Non-pigmented ciliary epithelial cell (primary cell): ENCODE data around the gene CGNL1.

ENCODE experiments used
- DNase-seq: peaks from one replicate; pipeline ENCODE4 v3.0.0-alpha.2; 2010; ENCODE audit warnings: low read depth

Gene CGNL1

GRCh38 chr15:57388464-57388863 is 12.2 kb downstream of the CGNL1 start:
- DNase-seq = no peak

- DNase-seq = no peak
Measured at GRCh38 chr15:57389991-57390390, 13.7 kb downstream of the CGNL1 start.

- no peak for DNase-seq
Measured at GRCh38 chr15:57390583-57390982, 14.3 kb downstream of the CGNL1 start.

GRCh38 chr15:57391537-57391936 is 15.2 kb downstream of the CGNL1 start:
- DNase-seq = no peak

- DNase-seq = no peak
Measured at GRCh38 chr15:57393061-57393460, 16.8 kb downstream of the CGNL1 start.

GRCh38 chr15:57395292-57395691 is 19.0 kb downstream of the CGNL1 start:
- DNase-seq = peak; percentile 61

- DNase-seq = no peak
Measured at GRCh38 chr15:57398336-57398735, 22.0 kb downstream of the CGNL1 start.

- no peak for DNase-seq
Measured at GRCh38 chr15:57401546-57401945, 25.2 kb downstream of the CGNL1 start.

- no peak for DNase-seq
Measured at GRCh38 chr15:57403017-57403416, 26.7 kb downstream of the CGNL1 start.

GRCh38 chr15:57403566-57404325 is 27.4 kb downstream of the CGNL1 start:
- no peak for DNase-seq

- DNase-seq = no peak
Measured at GRCh38 chr15:57405133-57405532, 28.8 kb downstream of the CGNL1 start.

- DNase-seq = no peak
Measured at GRCh38 chr15:57406062-57406772, 29.9 kb downstream of the CGNL1 start.

GRCh38 chr15:57410373-57410772 is 34.1 kb downstream of the CGNL1 start:
- DNase-seq = no peak

- DNase-seq = no peak
Measured at GRCh38 chr15:57411945-57412768, 35.9 kb downstream of the CGNL1 start.

GRCh38 chr15:57415602-57416001 is 39.3 kb downstream of the CGNL1 start:
- DNase-seq = no peak

- no peak for DNase-seq
Measured at GRCh38 chr15:57418635-57419034, 42.3 kb downstream of the CGNL1 start.

GRCh38 chr15:57419335-57419734 is 43.0 kb downstream of the CGNL1 start:
- DNase-seq = no peak

- DNase-seq = no peak
Measured at GRCh38 chr15:57421110-57421509, 44.8 kb downstream of the CGNL1 start.

- no peak for DNase-seq
Measured at GRCh38 chr15:57421551-57421950, 45.2 kb downstream of the CGNL1 start.

- DNase-seq = no peak
Measured at GRCh38 chr15:57422113-57422754, 45.9 kb downstream of the CGNL1 start.

- DNase-seq = no peak
Measured at GRCh38 chr15:57423599-57424140, 47.4 kb downstream of the CGNL1 start.
